H1 (cell line): ENCODE measurements around the gene NHEJ1. TPM values are rescaled to one million over a fixed set of nuclear protein-coding genes. Genes with fewer than 3 reads are reported as not detected.

Experiments used
- MAFK ChIP-seq: IDR thresholded peaks from 2 replicates; pipeline ENCODE4 v1.6.1; 2012; ENCODE audit warnings: low read depth, mild to moderate bottlenecking, improper control_type of control experiment, low read length
- SUZ12 ChIP-seq: fragments of 200-600 bp; sonication (generic); IDR thresholded peaks from 2 replicates; pipeline ENCODE4 v1.6.1; 2012; ENCODE audit warnings: mild to moderate bottlenecking, inconsistent platforms, low read length, moderate library complexity, mixed read lengths
- polyA plus RNA-seq, 7 experiments: library from polyadenylated mRNA; depleted of rRNA in 3 of 7; stranded (reverse) in 5 of 7; unstranded in 2 of 7; fragments of >200 nt in 5 of 7; fragments of 200-250 nt in 2 of 7; gene quantifications; 1 replicate in 5 of 7; 2 replicates in 1 of 7; 4 replicates in 1 of 7; pipeline versions ENCODE4 v1.2.1 to v1.2.3, GENCODE V29; 2011 to 2013; ENCODE audit warnings: missing spikeins in 2 of 7, mixed read lengths in 2 of 7
- total RNA-seq: library from RNA; stranded (reverse); fragmentation: NEBNext Ultra II Directional; extraction: Animal tissue kit (Norgen Biotek cat#: 25700); gene quantifications from 2 replicates; pipeline ENCODE4 v1.2.1, GENCODE V29; 2021
- TF ChIP-seq, protein P1 (sequence below): IDR thresholded peaks from 2 replicates; pipeline ENCODE4 v1.6.1; 2011; ENCODE audit warnings: low read depth, mild to moderate bottlenecking, low read length; ENCODE audit not compliant: insufficient read depth

NHEJ1 gene
- total and polyA plus RNA-seq, 2 of the 8 experiments (the other 6 are each of a cell fraction or from before 2014, with no cell fraction given): 22.7 to 24.1 TPM

DNA sequence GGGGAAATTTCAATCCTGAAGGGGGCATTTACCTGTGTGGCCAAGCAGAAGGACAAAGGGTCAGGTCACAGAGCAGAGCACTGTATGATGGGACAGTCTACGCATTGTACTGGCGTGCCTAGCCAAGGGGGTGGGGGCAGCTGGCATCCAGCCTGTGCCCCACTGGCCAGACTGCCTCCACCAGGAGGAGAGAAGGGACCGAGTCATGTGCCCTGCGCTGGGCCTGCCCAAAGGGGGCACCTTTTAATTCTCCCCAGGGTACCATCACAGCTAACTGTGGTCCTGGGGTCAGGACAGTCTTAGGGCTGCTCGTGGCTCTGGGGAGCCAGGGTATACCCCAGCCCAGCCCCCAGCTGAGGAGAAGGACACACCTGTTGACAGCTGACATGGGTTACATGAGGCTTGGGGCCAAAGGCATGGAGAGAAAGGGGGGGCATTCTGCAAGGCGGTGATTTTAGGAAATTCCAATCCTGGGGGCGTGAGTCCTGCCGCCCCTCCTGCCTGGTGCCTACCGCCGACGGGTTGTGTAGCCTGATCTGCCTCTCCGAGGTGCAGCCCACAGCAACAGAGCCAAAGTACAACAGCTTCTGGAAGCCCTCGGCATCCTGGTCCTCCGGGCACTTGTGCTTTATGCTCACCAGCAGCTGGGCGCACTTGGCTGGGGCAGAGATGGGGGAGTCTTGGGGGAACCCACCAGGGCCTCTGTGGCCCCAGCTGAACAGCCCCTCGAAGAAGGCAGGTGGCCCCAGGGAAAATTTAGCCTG is 130.3 kb downstream of the NHEJ1 start (continued):
- no peak for TF ChIP-seq SUZ12
- TF ChIP-seq, protein P1, sequence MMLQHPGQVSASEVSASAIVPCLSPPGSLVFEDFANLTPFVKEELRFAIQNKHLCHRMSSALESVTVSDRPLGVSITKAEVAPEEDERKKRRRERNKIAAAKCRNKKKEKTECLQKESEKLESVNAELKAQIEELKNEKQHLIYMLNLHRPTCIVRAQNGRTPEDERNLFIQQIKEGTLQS: no peak
- TF ChIP-seq MAFK: no peak
